H1 (cell line): ENCODE data around the gene SLC1A4.

Source experiments
- CTCF ChIP-seq, 3 experiments: IDR thresholded peaks; 1 replicate in 2 of 3; 2 replicates in 1 of 3; pipeline versions ENCODE4 v1.5.1 to v1.6.1; 2011; ENCODE audit warnings: low read length in 3 of 3, mild to moderate bottlenecking in 3 of 3, inconsistent platforms in 2 of 3, low read depth in 1 of 3, moderate library complexity in 1 of 3; ENCODE audit not compliant: insufficient read depth in 1 of 3; ENCODE audit errors: control extremely low read depth in 1 of 3
- MAFK ChIP-seq: IDR thresholded peaks from 2 replicates; pipeline ENCODE4 v1.6.1; 2012; ENCODE audit warnings: low read depth, mild to moderate bottlenecking, improper control_type of control experiment, low read length
- POLR2A ChIP-seq, 2 experiments: IDR thresholded peaks; 1 replicate in 1 of 2; 2 replicates in 1 of 2; pipeline ENCODE4 v1.6.1; 2011; ENCODE audit warnings: low read depth in 2 of 2, low read length in 2 of 2, mild to moderate bottlenecking in 2 of 2; ENCODE audit errors: control extremely low read depth in 1 of 2
- POLR2AphosphoS5 ChIP-seq: IDR thresholded peaks from 2 replicates; pipeline ENCODE4 v1.6.1; 2011; ENCODE audit warnings: low read depth, low read length
- TAF1 ChIP-seq: IDR thresholded peaks from 2 replicates; pipeline ENCODE4 v1.6.1; 2011; ENCODE audit warnings: mild to moderate bottlenecking, low read depth, low read length
- TF ChIP-seq, protein P1 (sequence below): IDR thresholded peaks from 2 replicates; pipeline ENCODE4 v1.6.1; 2011; ENCODE audit warnings: low read depth, mild to moderate bottlenecking, low read length; ENCODE audit not compliant: insufficient read depth

- TF ChIP-seq POLR2AphosphoS5 (no peak), CTCF (IDR thresholded peaks at IDR 0.05; ENCODE audit: control extremely low read depth in 1 of 3, insufficient read depth in 1 of 3, low read depth in 1 of 3, low read length in 3 of 3) (no peak), TAF1 (no peak), POLR2A (IDR thresholded peaks at IDR 0.05; ENCODE audit: control extremely low read depth in 1 of 2, low read depth in 2 of 2, low read length in 2 of 2) (no peak), MAFK (no peak)
- TF ChIP-seq, protein P1, sequence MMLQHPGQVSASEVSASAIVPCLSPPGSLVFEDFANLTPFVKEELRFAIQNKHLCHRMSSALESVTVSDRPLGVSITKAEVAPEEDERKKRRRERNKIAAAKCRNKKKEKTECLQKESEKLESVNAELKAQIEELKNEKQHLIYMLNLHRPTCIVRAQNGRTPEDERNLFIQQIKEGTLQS: no peak
These were observed 43.1 kb downstream of the SLC1A4 start for GRCh38 chr2:65032019-65032975.
